ENCODE results near the gene ZNF746. TPM values are rescaled to one million over a fixed set of nuclear protein-coding genes. Genes with fewer than 3 reads are reported as not detected.

ZNF746 gene
- total and polyA plus RNA-seq, 2 donors (not counting 3 experiments of a cell fraction or from before 2014, with no cell fraction given): 10.5 to 20.8 TPM

- Histone ChIP-seq H3K27me3 (ENCODE audit: control insufficient read depth in 2 of 2, insufficient read depth in 2 of 2, low read length in 2 of 2) (no peaks in the 10 kb centered on the region), H2AFZ (ENCODE audit: low read depth, low read length) (no peak overlapping the region), H3K9me1 (replicated peaks; ENCODE audit: control insufficient read depth, extremely low read depth, insufficient read depth, low read length) (no peaks in the 10 kb centered on the region), H3K4me2 (ENCODE audit: insufficient read depth, low read length) (no peak overlapping the region), H3K4me3 (replicated peaks in 1 of 3; ENCODE audit: insufficient read depth in 1 of 3, low read depth in 1 of 3, low read length in 3 of 3) (no peak overlapping the region), H3K36me3 (ENCODE audit: control insufficient read depth in 2 of 2, extremely low read depth in 1 of 2, insufficient read depth in 2 of 2, low read length in 2 of 2) (peaks cover 11 to 47% of the 10 kb centered on the region in 2 experiments), H3K9ac (replicated peaks; ENCODE audit: extremely low read depth, insufficient read depth, low read length) (no peak overlapping the region), H3K79me2 (ENCODE audit: control insufficient read depth, insufficient read depth, low read length) (peaks cover under 1% of the 10 kb centered on the region), H3K27ac (ENCODE audit: insufficient read depth, low read depth, low read length) (no peak overlapping the region), H3K4me1 (ENCODE audit: control insufficient read depth, extremely low read depth, insufficient read depth, low read length) (no peaks in the 10 kb centered on the region), H4K20me1 (replicated peaks; ENCODE audit: control insufficient read depth, extremely low read depth, insufficient read depth, low read length) (no peaks in the 10 kb centered on the region), H3K9me3 (replicated peaks; ENCODE audit: control insufficient read depth, insufficient read depth, low read length) (no peaks in the 10 kb centered on the region)
- intact Hi-C loops (cut with micrococcal nuclease): loop anchor here (10.0 kb wide), 2 partner anchors 365 to 465 kb away; partner anchors contain the start of genes PDIA4 and ZNF425
- CTCF ChIA-PET: no interaction called here
- dilution Hi-C loops (cut with MboI; ENCODE audit: extremely low pct_ligation_motif_present, low sequenced_read_pairs): no loop called here
- FAIRE-seq (no peak), DNase-seq (ENCODE audit: low read depth, low spot score) (no peak)
- POLR2A ChIA-PET: no interaction called here
- BruUV-seq (replicated peaks): no TSS peak
- TF ChIP-seq POLR2AphosphoS5 (IDR thresholded peaks at IDR 0.05; ENCODE audit: insufficient read depth, low read depth, low read length) (no peak), GATA2 (IDR thresholded peaks at IDR 0.05; ENCODE audit: insufficient read depth, insufficient read length, low read depth, low read length) (no peak), MAX (IDR thresholded peaks at IDR 0.05; ENCODE audit: insufficient read depth, insufficient read length) (no peak), POLR2A (IDR thresholded peaks at IDR 0.05; ENCODE audit: low read depth, low read length) (no peak)
Measured at GRCh38 chr7:149489391-149490024, 8.1 kb downstream of the ZNF746 start.

GRCh38 chr7:149479568-149479967 lies 18.0 kb downstream of the ZNF746 start:
- no peak overlapping the region for H3K4me3 ChIP-seq (replicated peaks in 1 of 3; ENCODE audit: insufficient read depth in 1 of 3, low read depth in 1 of 3, low read length in 3 of 3)
- no peak overlapping the region for H3K9ac ChIP-seq (replicated peaks; ENCODE audit: extremely low read depth, insufficient read depth, low read length)
- ChIA-PET CTCF (no interaction called here), POLR2A (no interaction called here)
- H3K36me3 ChIP-seq (ENCODE audit: control insufficient read depth in 2 of 2, extremely low read depth in 1 of 2, insufficient read depth in 2 of 2, low read length in 2 of 2): peaks cover 0 to 19% of the 10 kb centered on the region in 2 experiments
- H3K79me2 ChIP-seq (ENCODE audit: control insufficient read depth, insufficient read depth, low read length): peaks cover 3% of the 10 kb centered on the region
- FAIRE-seq (peak; percentile 18), DNase-seq (ENCODE audit: low read depth, low spot score) (no peak)
- no peaks in the 10 kb centered on the region for H3K4me1 ChIP-seq (ENCODE audit: control insufficient read depth, extremely low read depth, insufficient read depth, low read length)
- H3K9me3 ChIP-seq (replicated peaks; ENCODE audit: control insufficient read depth, insufficient read depth, low read length): no peaks in the 10 kb centered on the region
- H4K20me1 ChIP-seq (replicated peaks; ENCODE audit: control insufficient read depth, extremely low read depth, insufficient read depth, low read length): no peaks in the 10 kb centered on the region
- BruUV-seq (replicated peaks): no TSS peak
- no peak overlapping the region for H2AFZ ChIP-seq (ENCODE audit: low read depth, low read length)
- TF ChIP-seq JUN (IDR thresholded peaks at IDR 0.05; ENCODE audit: borderline replicate concordance, insufficient read depth, insufficient read length, low read depth) (no peak), POLR2A (IDR thresholded peaks at IDR 0.05; ENCODE audit: low read depth, low read length) (no peak), MYC (IDR thresholded peaks at IDR 0.05; ENCODE audit: low read depth, low read length) (no peak), FOS (IDR thresholded peaks at IDR 0.05; ENCODE audit: borderline replicate concordance, insufficient read depth, low read length) (no peak), CTCF (IDR thresholded peaks at IDR 0.05; ENCODE audit: extremely low read depth in 1 of 2, insufficient read depth in 1 of 2, low read depth in 1 of 2, low read length in 2 of 2) (no peak), POLR2AphosphoS5 (IDR thresholded peaks at IDR 0.05; ENCODE audit: insufficient read depth, low read depth, low read length) (no peak), EZH2 (IDR thresholded peaks at IDR 0.05; ENCODE audit: borderline replicate concordance, low read depth, low read length, severe bottlenecking) (no peak), GATA2 (IDR thresholded peaks at IDR 0.05; ENCODE audit: insufficient read depth, insufficient read length, low read depth, low read length) (no peak), MAX (IDR thresholded peaks at IDR 0.05; ENCODE audit: insufficient read depth, insufficient read length) (no peak)
- no peaks in the 10 kb centered on the region for H3K9me1 ChIP-seq (replicated peaks; ENCODE audit: control insufficient read depth, extremely low read depth, insufficient read depth, low read length)
- dilution Hi-C loops (cut with MboI; ENCODE audit: extremely low pct_ligation_motif_present, low sequenced_read_pairs) (no loop called here), intact Hi-C loops (cut with micrococcal nuclease) (no loop called here)
- no peak overlapping the region for H3K27ac ChIP-seq (ENCODE audit: insufficient read depth, low read depth, low read length)
- H3K27me3 ChIP-seq (ENCODE audit: control insufficient read depth in 2 of 2, insufficient read depth in 2 of 2, low read length in 2 of 2): no peaks in the 10 kb centered on the region
- no peak overlapping the region for H3K4me2 ChIP-seq (ENCODE audit: insufficient read depth, low read length)
